ENCODE results near the gene LSM3. TPM values are rescaled to one million over a fixed set of nuclear protein-coding genes. Genes with fewer than 3 reads are reported as not detected.

LSM3 gene
- total RNA-seq, 6 experiments from 2014 or later: 15.5 to 21.1 (median 18.7) TPM

- DNase-seq: no peak
- no peaks in the 10 kb centered on the region for H3K27me3 Mint-ChIP-seq (ENCODE audit: insufficient read depth)
- no peaks in the 10 kb centered on the region for H3K9me3 Mint-ChIP-seq
- no peak overlapping the region for H3K4me3 Mint-ChIP-seq
- peaks cover 8% of the 10 kb centered on the region; the same call in 1 of the 2 replicates for H3K4me1 Mint-ChIP-seq (ENCODE audit: low read depth)
- H3K27ac Mint-ChIP-seq: no peak overlapping the region
- no peak for TF ChIP-seq CTCF (IDR thresholded peaks at IDR 0.05)
- peaks cover 39% of the 10 kb centered on the region for H3K36me3 Mint-ChIP-seq (ENCODE audit: low read depth)
These were observed 8.3 kb downstream of the LSM3 start for GRCh38 chr3:14186854-14187458.

- no peak for TF ChIP-seq CTCF (IDR thresholded peaks at IDR 0.05)
- H3K9me3 Mint-ChIP-seq: no peaks in the 10 kb centered on the region
- no peak overlapping the region for H3K27ac Mint-ChIP-seq
- H3K36me3 Mint-ChIP-seq (ENCODE audit: low read depth): peaks cover 39% of the 10 kb centered on the region
- no peak overlapping the region for H3K4me3 Mint-ChIP-seq
- H3K4me1 Mint-ChIP-seq (ENCODE audit: low read depth): peaks cover 8% of the 10 kb centered on the region; the same call in 1 of the 2 replicates
- no peaks in the 10 kb centered on the region for H3K27me3 Mint-ChIP-seq (ENCODE audit: insufficient read depth)
- DNase-seq: no peak
These were observed 9.6 kb downstream of the LSM3 start for GRCh38 chr3:14188041-14188754.

GRCh38 chr3:14194865-14195264, 16.2 kb downstream of the LSM3 start:
- Mint-ChIP-seq H3K36me3 (ENCODE audit: low read depth) (peaks cover 21% of the 10 kb centered on the region), H3K27ac (no peak overlapping the region), H3K4me1 (ENCODE audit: low read depth) (peaks cover 14% of the 10 kb centered on the region), H3K27me3 (ENCODE audit: insufficient read depth) (peaks cover 4% of the 10 kb centered on the region; the same call in 1 of the 2 replicates), H3K9me3 (no peaks in the 10 kb centered on the region), H3K4me3 (no peak overlapping the region)
- no peak for DNase-seq
- no peak for TF ChIP-seq CTCF (IDR thresholded peaks at IDR 0.05)

- H3K27me3 Mint-ChIP-seq (ENCODE audit: insufficient read depth): peaks cover 2% of the 10 kb centered on the region; the same call in 1 of the 2 replicates
- no peak for DNase-seq
- TF ChIP-seq CTCF (IDR thresholded peaks at IDR 0.05): no peak
- H3K9me3 Mint-ChIP-seq: no peaks in the 10 kb centered on the region
- peaks cover 60% of the 10 kb centered on the region for H3K4me1 Mint-ChIP-seq (ENCODE audit: low read depth)
- no peak overlapping the region for H3K4me3 Mint-ChIP-seq
- no peak overlapping the region for H3K27ac Mint-ChIP-seq
- H3K36me3 Mint-ChIP-seq (ENCODE audit: low read depth): peaks cover 10% of the 10 kb centered on the region; the same call in 1 of the 2 replicates
These were observed 21.0 kb downstream of the LSM3 start for GRCh38 chr3:14199641-14200040.

- Mint-ChIP-seq H3K9me3 (no peaks in the 10 kb centered on the region), H3K4me1 (ENCODE audit: low read depth) (peaks cover 66% of the 10 kb centered on the region), H3K4me3 (no peak overlapping the region), H3K27ac (no peak overlapping the region), H3K27me3 (ENCODE audit: insufficient read depth) (peaks cover 2% of the 10 kb centered on the region; the same call in 1 of the 2 replicates), H3K36me3 (ENCODE audit: low read depth) (peaks cover 10% of the 10 kb centered on the region; the same call in 1 of the 2 replicates)
- no peak for DNase-seq
- no peak for TF ChIP-seq CTCF (IDR thresholded peaks at IDR 0.05)
These were observed 21.7 kb downstream of the LSM3 start for GRCh38 chr3:14200276-14200675.

Measured in HFFc6 (cell line).